Measurements from ENCODE around the gene DLK1. TPM values are rescaled to one million over a fixed set of nuclear protein-coding genes. Genes with fewer than 3 reads are reported as not detected.

Gene DLK1
- total and polyA plus RNA-seq, 2 of the 4 experiments (the other 2 are of a cell fraction): under 0.01 to 0.07 TPM

- Histone ChIP-seq H3K4me3 (ENCODE audit: insufficient read depth, low read depth, low read length) (no peak overlapping the region), H3K4ac (ENCODE audit: low read depth, low read length) (no peak overlapping the region), H4K5ac (ENCODE audit: low read depth, low read length) (no peak overlapping the region), H4K20me1 (ENCODE audit: insufficient read depth, low read length) (no peaks in the 10 kb centered on the region), H2BK120ac (ENCODE audit: low read depth, low read length) (no peak overlapping the region), H2BK20ac (ENCODE audit: low read depth, low read length) (no peak overlapping the region), H2AFZ (replicated peaks; ENCODE audit: low read length, poor library complexity) (no peak overlapping the region), H3K56ac (ENCODE audit: extremely low read depth, insufficient read depth, low read length) (no peak overlapping the region), H2AK9ac (replicated peaks; ENCODE audit: low read depth, low read length, poor library complexity) (no peak overlapping the region), H3K9ac (ENCODE audit: low read depth, low read length) (no peak overlapping the region), H4K91ac (ENCODE audit: insufficient read depth, low read depth, low read length) (no peak overlapping the region), H3K79me1 (ENCODE audit: low read depth in 1 of 2, low read length in 2 of 2) (no peaks in the 10 kb centered on the region), H2BK5ac (ENCODE audit: low read depth, low read length, poor library complexity, severe bottlenecking) (no peak overlapping the region), H3K14ac (replicated peaks; ENCODE audit: low read depth, low read length) (no peak overlapping the region), H3K36me3 (ENCODE audit: control insufficient read depth, insufficient read depth, low read length) (no peaks in the 10 kb centered on the region), H4K8ac (ENCODE audit: low read depth in 2 of 2, low read length in 2 of 2) (no peak overlapping the region), H3K9me1 (ENCODE audit: insufficient read depth, low read length) (no peaks in the 10 kb centered on the region), H3K4me1 (ENCODE audit: control insufficient read depth, insufficient read depth, low read length) (no peaks in the 10 kb centered on the region), H3K27ac (ENCODE audit: insufficient read depth, low read length) (no peak overlapping the region), H3K23ac (ENCODE audit: low read depth, low read length) (no peak overlapping the region), H3K27me3 (ENCODE audit: control insufficient read depth, insufficient read depth, low read length) (peaks cover 83% of the 10 kb centered on the region), H3K9me3 (ENCODE audit: control insufficient read depth, insufficient read depth, low read length) (peaks cover 4% of the 10 kb centered on the region), H3K18ac (ENCODE audit: low read depth, low read length) (no peak overlapping the region), H2AK5ac (ENCODE audit: low read depth, low read length) (no peak overlapping the region), H2BK15ac (ENCODE audit: low read depth, low read length) (no peak overlapping the region), H3K4me2 (ENCODE audit: low read depth, low read length) (no peak overlapping the region)
- ChIA-PET POLR2A (ENCODE audit: unreplicated experiment) (no interaction called here), CTCF (no interaction called here)
- no peak for TF ChIP-seq CEBPB (IDR thresholded peaks at IDR 0.05; ENCODE audit: low read depth, low read length)
- DNase-seq (no peak), ATAC-seq (ENCODE audit: low read depth) (no peak)
- BruUV-seq (replicated peaks): no TSS peak
- WGBS, 2 experiments (ENCODE audit: extremely low coverage in 2 of 2, insufficient read length in 1 of 2): no CpG with 5 or more reads among the region's 13 CpGs
- dilution Hi-C loops (cut with HindIII; ENCODE audit: low sequenced_read_pairs, unreplicated experiment) (no loop called here), in situ Hi-C loops (cut with MboI; ENCODE audit: low sequenced_read_pairs) (loop anchor here (25.0 kb wide), 1 partner anchor 517 kb away; no protein-coding TSS in a partner anchor), intact Hi-C loops (cut with micrococcal nuclease) (no loop called here)
These were observed 6.6 kb upstream of the DLK1 start for GRCh38 chr14:100719976-100720520.
